OCI-LY1 (cell line): ENCODE measurements around the gene BBS1.

Experiments used
- H2AFZ ChIP-seq: fragments of 200-600 bp; sonication (generic), shearing (Covaris generic); 2 replicates; pipeline ENCODE4 v1.6.0; 2014; ENCODE audit warnings: antibody characterized with exemption, mild to moderate bottlenecking, low read length
- H3F3A ChIP-seq: fragments of 200-600 bp; sonication (generic), shearing (Covaris generic); 2 replicates; pipeline ENCODE4 v1.6.0; 2014; ENCODE audit warnings: mild to moderate bottlenecking, antibody characterized with exemption, low read length, moderate library complexity; ENCODE audit not compliant: insufficient read depth
- H3K27ac ChIP-seq: fragments of 200-600 bp; sonication (generic); 2 replicates; pipeline ENCODE4 v1.5.1; 2014; ENCODE audit warnings: low read length, mixed run types, mild to moderate bottlenecking, low read depth; ENCODE audit not compliant: poor library complexity, severe bottlenecking
- H3K27me3 ChIP-seq: fragments of 200-600 bp; sonication (generic); 2 replicates; pipeline ENCODE4 v1.6.0; 2014; ENCODE audit warnings: antibody characterized with exemption, mild to moderate bottlenecking, low read length, moderate library complexity; ENCODE audit not compliant: insufficient read depth
- H3K36me3 ChIP-seq: fragments of 200-600 bp; sonication (generic); 2 replicates; pipeline ENCODE4 v1.6.1; 2014; ENCODE audit warnings: mild to moderate bottlenecking, antibody characterized with exemption, low read length, moderate library complexity, mixed read lengths; ENCODE audit not compliant: insufficient read depth
- H3K4me1 ChIP-seq: fragments of 200-600 bp; sonication (generic); 2 replicates; pipeline ENCODE4 v1.5.1; 2014; ENCODE audit warnings: mild to moderate bottlenecking, low read length, moderate library complexity; ENCODE audit not compliant: insufficient read depth, severe bottlenecking
- H3K4me2 ChIP-seq: fragments of 200-600 bp; sonication (generic), shearing (Covaris generic); 2 replicates; pipeline ENCODE4 v1.6.1; 2014; ENCODE audit warnings: low read length
- H3K4me3 ChIP-seq: fragments of 200-600 bp; sonication (generic); 2 replicates; pipeline ENCODE4 v1.5.1; 2014; ENCODE audit warnings: low read length, low read depth, mild to moderate bottlenecking, mixed read lengths; ENCODE audit not compliant: poor library complexity, severe bottlenecking
- H3K79me2 ChIP-seq: fragments of 200-600 bp; shearing (Covaris generic); 2 replicates; pipeline ENCODE4 v1.6.1; 2016; ENCODE audit warnings: mixed run types, low read length, mixed read lengths; ENCODE audit not compliant: insufficient read depth
- H3K9ac ChIP-seq: fragments of 200-600 bp; sonication (generic), shearing (Covaris generic); 2 replicates; pipeline ENCODE4 v1.6.1; 2014; ENCODE audit warnings: mild to moderate bottlenecking, low read length, mixed read lengths
- H3K9me2 ChIP-seq: fragments of 200-600 bp; sonication (generic), shearing (Covaris generic); 2 replicates; pipeline ENCODE4 v1.6.1; 2014; ENCODE audit warnings: low read depth, mild to moderate bottlenecking, low read length, mixed read lengths
- H3K9me3 ChIP-seq: fragments of 200-600 bp; shearing (Covaris generic); 2 replicates; pipeline ENCODE4 v1.6.1; 2014; ENCODE audit warnings: low read length, mixed read lengths
- H4K20me1 ChIP-seq: fragments of 200-600 bp; sonication (generic), shearing (Covaris generic); 2 replicates; pipeline ENCODE4 v1.6.0; 2016; ENCODE audit warnings: mild to moderate bottlenecking, low read length; ENCODE audit not compliant: insufficient read depth
- CTCF ChIP-seq: fragments of 200-600 bp; sonication (generic), shearing (Covaris generic); IDR thresholded peaks from 2 replicates; pipeline ENCODE4 v1.5.1; 2017; ENCODE audit warnings: mild to moderate bottlenecking, antibody characterized with exemption, low read length, moderate library complexity, mixed read lengths
- EZH2 ChIP-seq: fragments of 200-600 bp; sonication (generic), shearing (Covaris generic); IDR thresholded peaks from 2 replicates; pipeline ENCODE4 v1.8.0; 2017; ENCODE audit warnings: borderline replicate concordance, mixed run types, mild to moderate bottlenecking, antibody characterized with exemption, low read length, moderate library complexity, mixed read lengths

BBS1 gene

DNA sequence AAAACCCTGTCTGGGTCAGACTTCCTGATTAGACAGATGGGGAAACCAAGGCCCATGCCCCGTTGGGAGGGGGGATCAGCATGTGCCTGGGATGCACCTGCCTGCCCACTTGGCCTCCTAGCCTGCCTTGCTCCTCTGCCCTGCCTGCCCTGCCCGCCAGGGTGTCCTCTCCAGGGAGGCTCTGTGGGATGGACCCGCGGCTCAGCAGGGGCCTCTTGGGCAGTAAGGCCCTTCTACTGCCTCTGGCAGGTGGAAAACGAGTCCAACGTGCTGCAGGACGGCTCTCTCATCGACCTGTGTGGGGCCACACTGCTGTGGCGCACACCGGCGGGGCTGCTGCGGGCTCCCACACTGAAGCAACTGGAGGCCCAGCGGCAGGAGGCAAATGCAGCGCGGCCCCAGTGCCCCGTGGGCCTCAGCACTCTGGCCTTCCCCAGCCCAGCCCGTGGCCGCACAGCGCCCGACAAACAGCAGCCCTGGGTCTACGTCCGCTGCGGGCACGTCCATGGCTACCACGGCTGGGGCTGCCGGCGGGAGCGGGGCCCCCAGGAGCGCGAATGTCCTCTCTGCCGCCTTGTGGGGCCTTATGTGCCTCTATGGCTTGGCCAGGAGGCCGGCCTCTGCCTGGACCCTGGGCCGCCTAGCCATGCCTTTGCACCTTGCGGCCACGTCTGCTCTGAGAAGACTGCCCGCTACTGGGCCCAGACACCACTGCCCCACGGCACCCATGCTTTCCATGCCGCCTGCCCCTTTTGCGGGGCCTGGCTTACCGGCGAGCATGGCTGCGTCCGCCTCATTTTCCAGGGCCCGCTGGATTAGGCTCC lies 34.9 kb upstream of the BBS1 start:
- no peaks in the 10 kb centered on the region for H3F3A ChIP-seq

DNA sequence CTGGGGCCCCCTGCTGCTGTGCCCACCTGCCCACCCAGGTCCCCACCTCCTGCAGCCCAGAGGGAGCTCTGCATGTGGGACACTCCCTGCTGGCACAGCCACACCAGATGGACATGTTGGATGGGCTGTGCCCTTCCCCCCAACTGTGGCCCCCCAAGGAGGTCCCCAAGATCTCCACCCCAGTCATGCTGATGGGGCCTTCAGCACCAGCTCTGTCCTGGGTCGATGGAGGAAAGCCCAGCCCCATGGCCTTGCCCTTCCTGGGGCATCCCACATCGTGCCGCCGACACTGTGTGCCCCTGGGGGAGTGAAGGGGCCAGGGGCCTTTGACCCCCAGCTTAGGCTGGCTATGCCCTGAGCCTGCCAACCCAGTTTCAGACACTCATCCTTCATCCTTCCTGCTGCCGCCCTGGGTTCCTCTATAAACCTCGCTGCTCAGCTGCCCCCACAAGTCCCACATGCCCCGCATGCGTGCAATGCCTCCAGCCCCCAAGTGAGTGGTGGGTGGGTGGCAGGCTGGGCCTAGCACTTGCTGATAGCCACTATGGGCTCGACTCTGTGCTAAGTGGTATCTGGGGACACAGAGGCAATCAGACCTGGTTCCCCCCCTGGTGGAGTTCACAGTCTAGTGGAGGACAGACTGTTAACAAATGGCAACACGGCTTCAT lies 34.1 kb upstream of the BBS1 start:
- H3K79me2 ChIP-seq = no peaks in the 10 kb centered on the region
- no peaks in the 10 kb centered on the region for H4K20me1 ChIP-seq
- no peak overlapping the region for H3K4me3 ChIP-seq
- TF ChIP-seq EZH2 (no peak), CTCF (no peak)
- H3K27ac ChIP-seq = no peak overlapping the region
- peaks cover 14% of the 10 kb centered on the region for H3K4me1 ChIP-seq
- H3K9me3 ChIP-seq = no peaks in the 10 kb centered on the region
- no peaks in the 10 kb centered on the region for H3K9me2 ChIP-seq
- H3K27me3 ChIP-seq = no peaks in the 10 kb centered on the region
- H3K9ac ChIP-seq = no peak overlapping the region
- H3F3A ChIP-seq = no peaks in the 10 kb centered on the region
- H2AFZ ChIP-seq = no peak overlapping the region
- no peak overlapping the region for H3K4me2 ChIP-seq
- no peaks in the 10 kb centered on the region for H3K36me3 ChIP-seq

More for the DNA sequence above, 34.9 kb upstream of the BBS1 start:
- Histone ChIP-seq H3K4me1 (peaks cover 7% of the 10 kb centered on the region), H2AFZ (no peak overlapping the region), H3K4me2 (no peak overlapping the region), H3K27me3 (no peaks in the 10 kb centered on the region), H3K9me3 (no peaks in the 10 kb centered on the region), H3K79me2 (no peaks in the 10 kb centered on the region), H3K9ac (no peak overlapping the region), H3K27ac (no peak overlapping the region), H3K4me3 (no peak overlapping the region), H4K20me1 (no peaks in the 10 kb centered on the region), H3K9me2 (no peaks in the 10 kb centered on the region), H3K36me3 (no peaks in the 10 kb centered on the region)
- no peak for TF ChIP-seq EZH2
- no peak for TF ChIP-seq CTCF

DNA sequence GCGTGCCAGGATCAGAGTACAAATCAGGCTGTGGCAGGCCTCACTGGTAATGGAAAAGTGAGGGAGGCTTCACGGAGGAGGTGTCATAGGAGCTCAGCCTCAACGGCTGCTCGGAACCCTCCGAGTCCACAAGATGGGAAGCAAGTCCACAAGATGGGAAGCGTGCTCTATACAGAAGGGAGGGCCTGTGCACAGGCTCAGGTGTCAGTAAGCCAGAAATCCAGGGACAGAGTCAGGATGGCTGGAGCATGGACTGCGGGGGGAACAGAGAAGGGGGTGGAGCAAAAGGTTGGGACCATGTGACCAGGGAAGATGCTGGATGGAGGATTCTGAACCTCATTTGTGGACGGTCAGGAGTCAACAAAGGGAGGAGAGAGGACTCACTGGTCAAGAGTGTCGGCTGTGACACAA lies 33.6 kb upstream of the BBS1 start:
- Histone ChIP-seq H3K4me3 (no peak overlapping the region), H3K36me3 (no peaks in the 10 kb centered on the region), H3F3A (no peaks in the 10 kb centered on the region), H3K9me3 (no peaks in the 10 kb centered on the region), H3K4me2 (no peak overlapping the region), H3K9ac (no peak overlapping the region), H3K4me1 (peaks cover 17% of the 10 kb centered on the region), H3K27ac (no peak overlapping the region), H2AFZ (no peak overlapping the region), H3K27me3 (no peaks in the 10 kb centered on the region), H3K79me2 (no peaks in the 10 kb centered on the region), H3K9me2 (no peaks in the 10 kb centered on the region), H4K20me1 (no peaks in the 10 kb centered on the region)
- no peak for TF ChIP-seq CTCF
- no peak for TF ChIP-seq EZH2
